ENCODE data around the gene TRAF3.

TRAF3 gene

GRCh38 chr14:102778338-102779083 lies 1.3 kb downstream of the TRAF3 start:
- peak; percentile 17 to 21 for DNase-seq

- DNase-seq: no peak
Observed at GRCh38 chr14:102779084-102779462, 1.8 kb downstream of the TRAF3 start.

DNA sequence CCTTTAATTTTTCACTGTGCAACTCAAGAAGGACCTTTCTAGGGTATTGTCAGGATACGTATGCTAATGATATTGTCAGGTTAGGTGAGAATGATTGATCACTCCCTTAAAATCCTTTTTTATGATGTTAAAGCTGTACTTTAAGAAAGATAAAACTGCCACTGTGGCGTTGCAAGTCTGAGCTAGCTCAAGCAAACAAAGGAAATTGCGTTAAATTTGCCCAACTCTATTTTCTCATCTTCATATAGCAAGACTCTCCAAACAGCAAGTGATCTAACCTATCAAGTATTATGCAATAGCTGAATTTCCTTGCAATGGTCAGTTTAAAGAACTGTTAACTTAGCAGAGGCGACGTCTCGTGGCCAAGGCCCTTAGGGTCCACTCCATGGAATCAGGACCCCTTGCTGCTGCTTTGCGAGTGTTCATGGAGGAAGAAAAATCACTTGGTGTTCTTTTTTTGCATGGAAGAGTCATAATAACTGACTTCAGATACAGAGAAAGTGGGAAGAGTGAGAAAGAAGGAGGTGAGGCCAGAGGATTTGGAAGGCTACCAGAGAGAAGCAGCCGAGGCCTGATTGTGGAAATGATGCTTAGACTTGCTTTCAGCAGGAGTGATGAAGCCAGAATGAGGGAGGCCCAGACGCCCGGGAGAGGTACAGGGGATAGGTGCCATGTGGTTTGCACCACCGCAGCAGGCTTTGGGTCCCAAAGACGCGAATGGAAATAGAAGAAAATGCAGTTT lies 2.5 kb downstream of the TRAF3 start:
- DNase-seq: no peak

- no peak for DNase-seq
Observed at GRCh38 chr14:102781063-102781462, 3.8 kb downstream of the TRAF3 start.

GRCh38 chr14:102782974-102783373 lies 5.7 kb downstream of the TRAF3 start:
- no peak for DNase-seq

- no peak for DNase-seq
Observed at GRCh38 chr14:102784892-102785594, 7.8 kb downstream of the TRAF3 start.

DNA sequence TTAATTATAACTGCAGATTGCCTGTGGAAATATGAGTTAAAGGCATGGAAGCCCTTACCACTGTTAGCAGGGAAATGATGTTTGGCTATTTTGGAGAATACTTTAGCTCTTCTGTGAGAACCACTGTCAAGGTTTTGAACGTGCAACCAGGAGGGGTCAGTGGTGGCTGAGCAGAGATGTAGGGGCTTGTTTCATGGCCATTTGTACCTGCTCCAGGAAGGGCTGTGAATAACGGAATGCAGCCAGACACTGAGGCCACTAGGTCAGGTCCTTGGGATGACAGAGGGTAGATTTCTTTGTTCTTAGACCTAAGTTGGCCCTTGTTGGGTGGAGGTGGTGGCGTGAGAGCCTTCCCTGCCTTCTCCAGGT lies 8.3 kb downstream of the TRAF3 start:
- no peak for DNase-seq

DNA sequence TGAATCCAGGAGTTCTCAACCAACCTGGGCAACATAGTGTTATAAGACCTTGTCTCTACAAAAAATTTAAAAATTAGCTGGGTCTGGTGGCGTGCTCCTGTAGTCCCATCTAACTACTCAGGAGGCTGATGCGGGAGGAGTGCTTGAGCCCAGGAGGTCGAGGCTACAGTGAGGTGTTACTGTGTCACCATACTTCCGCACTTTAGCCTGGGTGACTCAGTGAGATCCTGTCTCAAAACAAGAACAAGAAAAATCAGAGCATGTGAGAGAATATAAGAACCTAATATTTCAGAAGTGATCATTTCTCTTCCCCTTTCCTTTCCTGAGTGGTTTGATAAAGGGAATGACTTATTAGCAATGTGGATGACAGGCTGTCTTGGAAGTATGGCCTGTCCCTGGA lies 9.5 kb downstream of the TRAF3 start:
- peak in 1 of 2 donors; percentile 11 for DNase-seq

DNA sequence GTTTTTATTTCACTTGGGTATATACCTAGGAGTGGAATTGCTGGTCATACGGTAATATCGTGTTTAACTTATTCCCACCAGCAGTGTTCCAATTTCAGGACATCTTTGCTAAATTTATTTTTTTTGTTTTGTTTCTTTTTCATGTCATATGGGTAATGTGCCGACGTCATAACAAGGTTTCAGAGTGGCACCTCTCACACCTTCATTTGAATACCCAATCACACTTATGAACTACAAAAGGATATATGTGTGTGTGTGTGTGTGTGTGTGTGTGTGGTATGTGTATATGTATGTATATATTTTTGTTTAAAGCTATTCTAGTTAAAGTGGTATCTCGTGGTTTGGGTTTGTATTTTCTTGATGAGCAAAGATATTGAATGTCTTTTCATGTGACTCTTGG lies 12.1 kb downstream of the TRAF3 start:
- no peak for DNase-seq

- no peak for DNase-seq
Observed at GRCh38 chr14:102793531-102794328, 16.5 kb downstream of the TRAF3 start.

GRCh38 chr14:102795060-102795925 lies 18.0 kb downstream of the TRAF3 start:
- DNase-seq: peak; percentile 19 to 25

DNA sequence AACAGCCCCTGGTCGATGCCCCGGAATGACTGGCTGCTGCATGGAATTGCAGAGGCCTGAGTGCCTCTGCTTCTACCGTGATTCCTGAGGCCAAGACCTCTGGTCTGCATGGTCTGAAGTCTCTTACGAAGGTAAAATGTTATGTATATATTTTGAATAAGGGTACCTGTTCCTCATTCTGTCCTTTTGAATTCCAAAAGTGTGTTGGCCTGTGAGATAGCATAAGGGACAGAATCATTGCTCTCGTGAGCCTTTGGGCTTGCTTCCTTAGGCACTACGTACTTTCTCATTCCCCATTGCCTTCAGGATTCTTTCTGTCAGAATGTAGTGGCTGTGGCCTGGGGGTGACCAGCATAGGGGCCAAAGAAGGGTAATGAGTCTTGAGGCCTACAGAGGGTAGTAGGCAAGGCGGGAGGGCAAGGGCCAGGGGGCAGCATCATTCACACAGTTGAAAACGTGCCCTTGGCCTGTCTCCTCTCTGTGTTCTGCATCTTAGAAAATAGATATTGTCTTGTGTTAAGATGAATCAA lies 19.5 kb downstream of the TRAF3 start:
- no peak for DNase-seq

GRCh38 chr14:102798926-102799325 lies 21.7 kb downstream of the TRAF3 start:
- no peak for DNase-seq

DNA sequence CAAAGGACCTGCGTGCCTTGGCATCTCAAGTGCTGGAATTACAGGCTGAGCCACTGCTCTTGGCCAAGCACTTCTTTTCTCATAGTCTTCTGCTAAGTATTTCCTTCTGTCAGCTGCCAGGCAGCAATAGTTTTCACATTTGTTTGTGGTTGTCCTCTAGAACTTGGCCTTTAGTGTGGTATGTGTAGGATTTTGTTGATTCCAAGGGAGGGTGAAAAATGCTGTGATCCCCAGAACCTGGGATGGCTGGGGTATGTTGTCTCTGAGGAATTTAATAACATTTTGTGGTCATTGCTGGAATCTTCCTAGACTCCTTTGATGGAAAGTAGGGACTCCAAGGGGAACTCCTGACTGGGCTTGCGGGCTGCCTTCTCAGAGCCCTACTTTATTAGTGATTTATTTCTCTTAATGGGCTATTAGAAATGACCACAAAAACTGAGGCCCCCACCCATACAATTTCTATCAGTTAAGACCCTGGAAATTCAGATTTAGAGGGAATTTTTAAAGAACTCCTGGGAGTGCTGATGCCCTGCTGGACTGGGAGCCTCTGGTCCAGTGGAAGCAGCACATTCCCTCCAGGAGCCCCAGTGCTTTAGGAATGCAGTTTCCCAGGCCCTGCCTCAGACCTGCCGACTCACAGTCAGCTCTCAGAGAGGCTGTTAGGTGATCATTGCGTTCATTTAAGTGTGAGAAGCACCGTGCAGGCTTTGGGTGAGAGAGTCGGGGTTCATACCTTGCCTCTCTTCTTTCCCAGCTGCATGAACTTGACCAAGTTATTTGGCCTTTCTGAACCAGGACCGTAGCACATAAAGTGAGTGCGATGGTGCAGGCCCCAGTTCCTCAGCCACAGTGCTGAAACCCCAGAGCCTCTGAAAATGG lies 22.7 kb downstream of the TRAF3 start:
- no peak for DNase-seq

- DNase-seq: no peak
Observed at GRCh38 chr14:102802834-102803523, 25.7 kb downstream of the TRAF3 start.

GRCh38 chr14:102804858-102805257 lies 27.6 kb downstream of the TRAF3 start:
- DNase-seq: no peak

DNA sequence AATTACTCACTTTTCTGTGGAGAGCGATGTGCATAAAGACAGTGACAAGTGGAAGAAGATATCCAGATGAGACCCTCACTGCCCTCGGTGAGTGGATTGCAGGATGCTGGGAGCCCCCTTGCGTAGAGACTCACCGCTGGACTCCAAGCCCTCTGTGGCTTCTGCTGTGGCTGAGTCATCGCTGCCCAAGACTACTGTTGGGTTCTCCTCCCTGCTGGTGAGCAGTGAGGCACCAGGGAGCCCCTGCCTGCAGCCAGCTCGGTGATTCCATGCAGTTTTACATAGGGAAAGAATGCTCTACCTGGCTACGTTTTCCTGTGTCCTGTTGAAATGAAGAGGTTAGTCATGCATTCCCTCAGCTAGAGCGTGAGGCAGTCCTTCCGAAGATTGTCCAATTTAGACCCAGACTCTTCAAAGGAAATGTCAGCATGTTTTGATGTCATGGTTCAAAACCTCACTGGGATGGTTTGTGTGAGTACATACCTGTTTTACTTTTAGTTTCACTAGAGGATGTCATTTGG lies 28.2 kb downstream of the TRAF3 start:
- peak; percentile 27 to 41 for DNase-seq

- no peak for DNase-seq
Observed at GRCh38 chr14:102805941-102806340, 28.7 kb downstream of the TRAF3 start.

DNA sequence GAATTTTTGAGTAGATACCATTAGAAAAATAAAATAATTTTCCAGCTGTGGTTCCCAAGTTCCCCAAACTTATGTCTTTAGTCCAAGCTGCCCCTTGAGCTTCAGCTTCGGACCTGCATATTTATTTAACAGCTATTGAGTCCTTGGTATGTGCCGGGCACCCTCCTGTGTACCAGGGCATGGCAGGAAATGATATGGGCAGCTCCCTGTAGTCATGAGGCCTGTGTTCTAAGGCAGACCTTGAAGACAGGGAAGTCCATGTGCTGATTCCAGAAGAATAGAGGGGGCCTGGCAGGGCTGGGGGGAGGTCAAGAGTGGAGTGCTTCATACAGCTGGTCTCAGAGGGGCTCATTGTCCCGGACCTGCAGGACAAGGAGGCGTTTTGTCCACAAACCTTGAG lies 29.2 kb downstream of the TRAF3 start:
- no peak for DNase-seq

- no peak for DNase-seq
Observed at GRCh38 chr14:102807013-102807406, 29.8 kb downstream of the TRAF3 start.
